Non-pigmented ciliary epithelial cell (primary cell): ENCODE results near the gene CLEC4F.

Experiments used
- DNase-seq: peaks from one replicate; pipeline ENCODE4 v3.0.0-alpha.2; 2010; ENCODE audit warnings: low read depth

Gene CLEC4F

GRCh38 chr2:70820499-70820898 is at the start of gene CLEC4F:
Gene CLEC4F, minus strand, starts transcription at chr2:70820599. Its CDS starts 76 bp downstream, at chr2:70820523.
- no peak for DNase-seq

- no peak for DNase-seq
These were observed 48.6 kb upstream of the CLEC4F start for GRCh38 chr2:70868970-70869369.

- peak; percentile 18 for DNase-seq
These were observed 41.6 kb upstream of the CLEC4F start for GRCh38 chr2:70861777-70862625.

- DNase-seq, result no peak
These were observed 35.3 kb upstream of the CLEC4F start for GRCh38 chr2:70855667-70856066.

- DNase-seq, result no peak
These were observed 34.0 kb upstream of the CLEC4F start for GRCh38 chr2:70854411-70854810.

GRCh38 chr2:70852824-70853223 is 32.4 kb upstream of the CLEC4F start:
- DNase-seq, result no peak

GRCh38 chr2:70851704-70852103 is 31.3 kb upstream of the CLEC4F start:
- DNase-seq, result no peak

GRCh38 chr2:70850925-70851324 is 30.5 kb upstream of the CLEC4F start:
- DNase-seq, result no peak

GRCh38 chr2:70842401-70842800 is 22.0 kb upstream of the CLEC4F start:
- DNase-seq, result no peak

GRCh38 chr2:70837980-70838925 is 17.9 kb upstream of the CLEC4F start:
- no peak for DNase-seq

GRCh38 chr2:70835643-70836042 is 15.2 kb upstream of the CLEC4F start, which contains the start of gene CD207:
Gene CD207, minus strand, starts transcription at chr2:70835816. Its CDS starts 40 bp downstream, at chr2:70835776.
- DNase-seq, result no peak

- no peak for DNase-seq
These were observed 14.5 kb upstream of the CLEC4F start for GRCh38 chr2:70834881-70835280.

GRCh38 chr2:70834106-70834505 is 13.7 kb upstream of the CLEC4F start:
- no peak for DNase-seq

- DNase-seq, result no peak
These were observed 12.8 kb upstream of the CLEC4F start for GRCh38 chr2:70833246-70833645.

- DNase-seq, result no peak
These were observed 12.0 kb upstream of the CLEC4F start for GRCh38 chr2:70832386-70832785.

GRCh38 chr2:70831861-70832260 is 11.5 kb upstream of the CLEC4F start:
- DNase-seq, result no peak

- no peak for DNase-seq
These were observed 10.0 kb upstream of the CLEC4F start for GRCh38 chr2:70830366-70830765.

- DNase-seq, result no peak
These were observed 9.5 kb upstream of the CLEC4F start for GRCh38 chr2:70829916-70830315.

GRCh38 chr2:70828914-70829824 is 8.8 kb upstream of the CLEC4F start:
- DNase-seq, result no peak

- no peak for DNase-seq
These were observed 7.7 kb upstream of the CLEC4F start for GRCh38 chr2:70828115-70828514.

- DNase-seq, result no peak
These were observed 7.0 kb upstream of the CLEC4F start for GRCh38 chr2:70827388-70827787.
